ENCODE measurements around the gene LRMDA.

Gene LRMDA

GRCh38 chr10:76405922-76406321, 974.5 kb downstream of the LRMDA start:
- no peak for DNase-seq (ENCODE audit: low spot score)
- no peak for TF ChIP-seq CTCF (IDR thresholded peaks at IDR 0.05)
- H3K27ac ChIP-seq: no peak overlapping the region
- H3K4me3 ChIP-seq: no peak overlapping the region

- peak overlapping the region in 1 of 2 donors; percentile 43 for H3K27ac ChIP-seq
- DNase-seq (ENCODE audit: low spot score): no peak
- no peak for TF ChIP-seq CTCF (IDR thresholded peaks at IDR 0.05)
- H3K4me3 ChIP-seq: no peak overlapping the region
These were observed 977.2 kb downstream of the LRMDA start for GRCh38 chr10:76408646-76409045.

- no peak for TF ChIP-seq CTCF (IDR thresholded peaks at IDR 0.05)
- Histone ChIP-seq H3K4me3 (peak overlapping the region; percentile 15), H3K27ac (peak overlapping the region in 1 of 2 donors; percentile 62)
- DNase-seq (ENCODE audit: low spot score): peak; percentile 79
These were observed 980.5 kb downstream of the LRMDA start for GRCh38 chr10:76411729-76412435.

- Histone ChIP-seq H3K27ac (no peak overlapping the region), H3K4me3 (no peak overlapping the region)
- DNase-seq (ENCODE audit: low spot score): no peak
- no peak for TF ChIP-seq CTCF (IDR thresholded peaks at IDR 0.05)
These were observed 984.1 kb downstream of the LRMDA start for GRCh38 chr10:76415554-76415953.

GRCh38 chr10:76416642-76417041, 985.2 kb downstream of the LRMDA start:
- no peak overlapping the region for H3K27ac ChIP-seq
- H3K4me3 ChIP-seq: no peak overlapping the region
- TF ChIP-seq CTCF (IDR thresholded peaks at IDR 0.05): no peak
- no peak for DNase-seq (ENCODE audit: low spot score)

- Histone ChIP-seq H3K27ac (no peak overlapping the region), H3K4me3 (no peak overlapping the region)
- TF ChIP-seq CTCF (IDR thresholded peaks at IDR 0.05): no peak
- no peak for DNase-seq (ENCODE audit: low spot score)
These were observed 989.3 kb downstream of the LRMDA start for GRCh38 chr10:76420725-76421124.

- no peak for DNase-seq (ENCODE audit: low spot score)
- Histone ChIP-seq H3K4me3 (no peak overlapping the region), H3K27ac (no peak overlapping the region)
- TF ChIP-seq CTCF (IDR thresholded peaks at IDR 0.05): no peak
These were observed 991.3 kb downstream of the LRMDA start for GRCh38 chr10:76422769-76423168.

Measured in coronary artery (tissue), 2 donors.